Measurements from ENCODE around the gene CD5L.

GRCh38 chr1:157784801-157785200 lies 56.8 kb downstream of the CD5L start:
- TF ChIP-seq, protein P1, sequence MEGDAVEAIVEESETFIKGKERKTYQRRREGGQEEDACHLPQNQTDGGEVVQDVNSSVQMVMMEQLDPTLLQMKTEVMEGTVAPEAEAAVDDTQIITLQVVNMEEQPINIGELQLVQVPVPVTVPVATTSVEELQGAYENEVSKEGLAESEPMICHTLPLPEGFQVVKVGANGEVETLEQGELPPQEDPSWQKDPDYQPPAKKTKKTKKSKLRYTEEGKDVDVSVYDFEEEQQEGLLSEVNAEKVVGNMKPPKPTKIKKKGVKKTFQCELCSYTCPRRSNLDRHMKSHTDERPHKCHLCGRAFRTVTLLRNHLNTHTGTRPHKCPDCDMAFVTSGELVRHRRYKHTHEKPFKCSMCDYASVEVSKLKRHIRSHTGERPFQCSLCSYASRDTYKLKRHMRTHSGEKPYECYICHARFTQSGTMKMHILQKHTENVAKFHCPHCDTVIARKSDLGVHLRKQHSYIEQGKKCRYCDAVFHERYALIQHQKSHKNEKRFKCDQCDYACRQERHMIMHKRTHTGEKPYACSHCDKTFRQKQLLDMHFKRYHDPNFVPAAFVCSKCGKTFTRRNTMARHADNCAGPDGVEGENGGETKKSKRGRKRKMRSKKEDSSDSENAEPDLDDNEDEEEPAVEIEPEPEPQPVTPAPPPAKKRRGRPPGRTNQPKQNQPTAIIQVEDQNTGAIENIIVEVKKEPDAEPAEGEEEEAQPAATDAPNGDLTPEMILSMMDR (IDR thresholded peaks at IDR 0.05): no peak
- no peak for TF ChIP-seq POLR2A (IDR thresholded peaks at IDR 0.05)
